Measurements from ENCODE around the gene KDM7A. TPM values are rescaled to one million over a fixed set of nuclear protein-coding genes. Genes with fewer than 3 reads are reported as not detected.

Gene KDM7A
- total and polyA plus RNA-seq, 2 donors from 2014 or later: 2.2 to 14.2 TPM

GRCh38 chr7:140144821-140145220 is 32.0 kb downstream of the KDM7A start:
- no peak overlapping the region for H3K9ac ChIP-seq (ENCODE audit: low read length in 3 of 3)
- no peak for TF ChIP-seq CTCF (IDR thresholded peaks at IDR 0.05; ENCODE audit: borderline replicate concordance, extremely low read depth, insufficient read depth)
- H3K4me3 ChIP-seq (ENCODE audit: low read length in 3 of 3): no peak overlapping the region
- no peaks in the 10 kb centered on the region for H3K9me3 ChIP-seq (ENCODE audit: control insufficient read depth in 2 of 3, insufficient read depth in 1 of 3, low read length in 3 of 3)
- H3K27ac ChIP-seq (ENCODE audit: low read depth in 2 of 2, low read length in 2 of 2): no peak overlapping the region
- no peaks in the 10 kb centered on the region for H3K27me3 ChIP-seq (ENCODE audit: control insufficient read depth, insufficient read depth, low read length)
- FAIRE-seq (no peak), DNase-seq (no peak)
- H3K36me3 ChIP-seq (ENCODE audit: control insufficient read depth in 2 of 3, insufficient read depth in 3 of 3, low read length in 3 of 3): no peaks in the 10 kb centered on the region
- intact Hi-C loops (cut with DNase I): no loop called here
- no peaks in the 10 kb centered on the region for H3K4me1 ChIP-seq (ENCODE audit: control insufficient read depth in 2 of 3, insufficient read depth in 2 of 3, low read depth in 1 of 3, low read length in 3 of 3)

GRCh38 chr7:140143997-140144396 is 32.8 kb downstream of the KDM7A start:
- no peak overlapping the region for H3K4me3 ChIP-seq (ENCODE audit: low read length in 3 of 3)
- H3K36me3 ChIP-seq (ENCODE audit: control insufficient read depth in 2 of 3, insufficient read depth in 3 of 3, low read length in 3 of 3): no peaks in the 10 kb centered on the region
- H3K4me1 ChIP-seq (ENCODE audit: control insufficient read depth in 2 of 3, insufficient read depth in 2 of 3, low read depth in 1 of 3, low read length in 3 of 3): no peaks in the 10 kb centered on the region
- FAIRE-seq: no peak
- no peaks in the 10 kb centered on the region for H3K27me3 ChIP-seq (ENCODE audit: control insufficient read depth, insufficient read depth, low read length)
- no peak for DNase-seq
- no peak overlapping the region for H3K9ac ChIP-seq (ENCODE audit: low read length in 3 of 3)
- no peak overlapping the region for H3K27ac ChIP-seq (ENCODE audit: low read depth in 2 of 2, low read length in 2 of 2)
- intact Hi-C loops (cut with DNase I): no loop called here
- H3K9me3 ChIP-seq (ENCODE audit: control insufficient read depth in 2 of 3, insufficient read depth in 1 of 3, low read length in 3 of 3): no peaks in the 10 kb centered on the region
- TF ChIP-seq CTCF (IDR thresholded peaks at IDR 0.05; ENCODE audit: borderline replicate concordance, extremely low read depth, insufficient read depth): no peak

GRCh38 chr7:140142031-140142430 is 34.8 kb downstream of the KDM7A start:
- DNase-seq: no peak
- Histone ChIP-seq H3K4me3 (ENCODE audit: low read length in 3 of 3) (no peak overlapping the region), H3K27me3 (ENCODE audit: control insufficient read depth, insufficient read depth, low read length) (no peaks in the 10 kb centered on the region), H3K4me1 (ENCODE audit: control insufficient read depth in 2 of 3, insufficient read depth in 2 of 3, low read depth in 1 of 3, low read length in 3 of 3) (no peaks in the 10 kb centered on the region), H3K27ac (ENCODE audit: low read depth in 2 of 2, low read length in 2 of 2) (no peak overlapping the region), H3K9ac (ENCODE audit: low read length in 3 of 3) (no peak overlapping the region), H3K36me3 (ENCODE audit: control insufficient read depth in 2 of 3, insufficient read depth in 3 of 3, low read length in 3 of 3) (no peaks in the 10 kb centered on the region), H3K9me3 (ENCODE audit: control insufficient read depth in 2 of 3, insufficient read depth in 1 of 3, low read length in 3 of 3) (no peaks in the 10 kb centered on the region)
- TF ChIP-seq CTCF (IDR thresholded peaks at IDR 0.05; ENCODE audit: borderline replicate concordance, extremely low read depth, insufficient read depth): no peak
- FAIRE-seq: peak; percentile 87
- intact Hi-C loops (cut with DNase I): no loop called here

- Histone ChIP-seq H3K4me3 (ENCODE audit: low read length in 3 of 3) (no peak overlapping the region), H3K27ac (ENCODE audit: low read depth in 2 of 2, low read length in 2 of 2) (no peak overlapping the region), H3K9ac (ENCODE audit: low read length in 3 of 3) (no peak overlapping the region), H3K27me3 (ENCODE audit: control insufficient read depth, insufficient read depth, low read length) (no peaks in the 10 kb centered on the region), H3K9me3 (ENCODE audit: control insufficient read depth in 2 of 3, insufficient read depth in 1 of 3, low read length in 3 of 3) (no peaks in the 10 kb centered on the region), H3K4me1 (ENCODE audit: control insufficient read depth in 2 of 3, insufficient read depth in 2 of 3, low read depth in 1 of 3, low read length in 3 of 3) (no peaks in the 10 kb centered on the region), H3K36me3 (ENCODE audit: control insufficient read depth in 2 of 3, insufficient read depth in 3 of 3, low read length in 3 of 3) (no peaks in the 10 kb centered on the region)
- DNase-seq (no peak), FAIRE-seq (no peak)
- TF ChIP-seq CTCF (IDR thresholded peaks at IDR 0.05; ENCODE audit: borderline replicate concordance, extremely low read depth, insufficient read depth): no peak
- intact Hi-C loops (cut with DNase I): no loop called here
Observed at GRCh38 chr7:140141256-140141655, 35.5 kb downstream of the KDM7A start.

Data from kidney (tissue), 14 donors.